A172 (cell line): Measurements from ENCODE around the gene KRT86. TPM values are rescaled to one million over a fixed set of nuclear protein-coding genes. Genes with fewer than 3 reads are reported as not detected.
"Not testable (repeated sequence)": the region's sequence is repeated elsewhere in the genome, so short reads cannot be mapped to it uniquely, and the experiment has no call there.

Source experiments
- DNase-seq: peaks from one replicate; pipeline ENCODE4 v3.0.0-alpha.2; 2015; ENCODE audit warnings: low spot score
- total RNA-seq: library from RNA; depleted of rRNA; stranded (reverse); fragments of >200 nt; shearing (Covaris generic); gene quantifications from 2 replicates; pipeline ENCODE4 v1.2.3, GENCODE V29; 2014

The KRT86 gene
- total RNA-seq, 1 experiment from 2014 or later, result 1.6 TPM

- DNase-seq, result no peak
Measured at GRCh38 chr12:52291267-52291935, 17.0 kb downstream of the KRT86 start, which contains the start of gene KRT81. Gene KRT81, minus strand, starts transcription at chr12:52291534. Its CDS starts 69 bp downstream, at chr12:52291465.

GRCh38 chr12:52293926-52294325 is 19.5 kb downstream of the KRT86 start:
- no peak for DNase-seq

GRCh38 chr12:52294803-52295202 is 20.4 kb downstream of the KRT86 start:
- no peak for DNase-seq

- peak; percentile 20 for DNase-seq
Measured at GRCh38 chr12:52295663-52296062, 21.2 kb downstream of the KRT86 start.

- DNase-seq, result no peak
Measured at GRCh38 chr12:52296572-52297215, 22.2 kb downstream of the KRT86 start.

- no peak for DNase-seq
Measured at GRCh38 chr12:52298677-52299190, 24.3 kb downstream of the KRT86 start.

- DNase-seq, result peak; percentile 30
Measured at GRCh38 chr12:52300796-52301691, 26.6 kb downstream of the KRT86 start.

GRCh38 chr12:52301721-52302120 is 27.3 kb downstream of the KRT86 start:
- not testable (repeated sequence) for DNase-seq

- DNase-seq, result not testable (repeated sequence)
Measured at GRCh38 chr12:52302242-52302914, 27.9 kb downstream of the KRT86 start.

- DNase-seq, result peak; percentile 64
Measured at GRCh38 chr12:52304941-52305411, 30.5 kb downstream of the KRT86 start.

- no peak for DNase-seq
Measured at GRCh38 chr12:52305921-52306705, 31.7 kb downstream of the KRT86 start.

- DNase-seq, result no peak
Measured at GRCh38 chr12:52306731-52307130, 32.3 kb downstream of the KRT86 start.

- DNase-seq, result no peak
Measured at GRCh38 chr12:52307836-52308805, 33.7 kb downstream of the KRT86 start.

- no peak for DNase-seq
Measured at GRCh38 chr12:52308806-52309425, 34.5 kb downstream of the KRT86 start.

GRCh38 chr12:52310622-52311284 is 36.3 kb downstream of the KRT86 start:
- DNase-seq, result no peak

- no peak for DNase-seq
Measured at GRCh38 chr12:52311285-52311648, 36.8 kb downstream of the KRT86 start.

GRCh38 chr12:52312086-52312485 is 37.6 kb downstream of the KRT86 start:
- DNase-seq, result no peak

- no peak for DNase-seq
Measured at GRCh38 chr12:52313461-52313860, 39.0 kb downstream of the KRT86 start.
